ENCODE data around the gene VAT1L.
"Not testable (repeated sequence)": the region's sequence is repeated elsewhere in the genome, so short reads cannot be mapped to it uniquely, and the experiment has no call there.

The VAT1L gene

GRCh38 chr16:77956231-77956630 is 167.9 kb downstream of the VAT1L start:
- no peak for DNase-seq (ENCODE audit: low read depth)

DNA sequence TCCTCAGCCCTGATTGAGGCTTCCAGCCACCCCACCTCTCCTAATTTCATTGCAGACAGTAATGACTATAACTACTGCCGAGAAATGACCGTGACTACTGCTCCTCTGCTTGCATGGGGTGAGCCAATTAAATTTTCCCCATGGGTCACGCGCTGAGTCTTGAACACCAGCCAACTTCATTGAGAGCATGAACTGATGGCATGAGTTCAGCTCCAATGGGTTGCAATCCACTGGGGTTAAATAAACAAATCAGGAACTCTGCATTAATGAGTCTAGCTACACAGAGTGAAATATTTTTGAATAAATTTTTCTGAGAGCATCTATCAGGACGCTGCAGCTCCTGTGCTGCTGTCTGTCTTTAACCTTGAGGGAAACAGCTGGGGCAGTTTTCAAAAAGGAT is 172.4 kb downstream of the VAT1L start:
- no peak for DNase-seq (ENCODE audit: low read depth)

DNA sequence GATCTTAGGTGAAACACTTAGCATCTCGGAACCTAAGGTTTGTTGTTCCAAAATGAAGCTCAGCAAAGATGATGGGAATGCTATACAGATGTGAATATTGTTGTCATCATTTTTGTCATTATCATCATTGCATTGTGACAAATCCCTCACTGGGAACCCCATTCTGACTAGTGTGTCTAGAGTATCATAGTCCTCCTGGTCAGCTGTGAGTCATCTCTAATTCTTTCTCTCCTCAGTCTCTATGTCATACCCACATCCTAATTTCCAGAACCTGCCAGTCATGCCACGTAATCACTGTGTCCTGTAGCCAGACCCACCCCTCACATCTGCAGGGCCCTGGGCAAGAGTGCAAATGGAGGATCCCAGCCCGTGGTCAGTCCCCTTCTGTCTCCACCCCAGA is 173.4 kb downstream of the VAT1L start:
- DNase-seq (ENCODE audit: low read depth), result no peak

DNA sequence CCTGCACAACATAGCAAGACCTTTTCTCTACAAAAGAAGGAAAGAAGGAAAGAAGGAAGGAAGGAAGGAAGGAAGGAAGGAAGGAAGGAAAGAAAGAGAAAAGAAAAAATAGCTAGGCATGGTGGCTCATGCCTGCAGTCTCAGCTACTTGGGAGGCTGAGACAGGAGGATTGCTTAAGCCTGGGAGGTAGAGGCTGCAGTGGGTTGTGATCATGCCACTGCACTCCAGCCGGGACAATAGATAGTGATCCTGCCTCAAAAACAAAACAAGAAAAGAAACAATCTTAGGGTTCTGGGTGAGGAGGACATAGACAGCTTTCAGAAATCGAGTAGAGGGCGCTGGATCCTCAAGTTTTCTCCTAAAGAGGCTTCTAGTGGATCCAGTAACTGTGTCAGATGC is 174.3 kb downstream of the VAT1L start:
- no peak for DNase-seq (ENCODE audit: low read depth)

DNA sequence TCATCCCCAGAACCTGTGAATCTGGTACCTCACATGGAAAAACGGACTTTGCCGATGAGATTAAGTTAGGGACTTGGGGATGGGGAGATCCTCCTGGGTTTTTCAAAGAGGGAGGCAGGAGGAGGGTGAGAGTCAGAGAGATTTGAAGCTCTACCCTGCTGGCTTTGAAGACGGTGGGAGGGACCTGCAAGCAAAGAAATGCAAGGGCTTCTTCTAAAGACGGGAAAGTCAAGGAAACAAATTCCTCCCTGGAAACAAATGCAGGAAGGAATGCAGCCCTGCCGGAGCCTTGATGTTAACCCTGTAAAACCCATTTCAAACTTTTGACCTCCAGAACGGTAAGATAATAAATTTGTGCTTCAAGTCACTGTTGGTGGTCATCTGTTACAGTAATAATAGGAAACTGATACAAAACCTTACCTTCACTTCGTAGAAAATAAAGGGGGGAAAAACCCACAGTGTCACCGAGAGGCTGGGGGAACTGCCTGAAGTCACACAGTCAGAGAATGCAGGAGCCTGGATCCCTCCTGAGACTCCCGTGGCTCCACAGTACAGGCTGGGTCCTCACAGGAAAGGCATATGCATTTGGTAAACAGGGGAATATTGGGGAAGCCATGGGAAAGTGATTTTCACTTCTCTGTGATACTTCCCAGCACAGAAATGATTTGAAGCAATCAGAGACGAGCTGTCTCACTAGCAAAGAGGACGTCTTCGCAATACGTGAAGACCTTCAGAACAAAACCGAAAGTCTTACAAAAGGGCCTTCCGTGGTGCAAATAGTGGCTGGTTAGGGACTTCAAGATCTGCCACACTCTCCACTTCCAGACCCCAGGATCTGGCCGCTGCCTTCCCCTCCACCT is 175.1 kb downstream of the VAT1L start:
- no peak for DNase-seq (ENCODE audit: low read depth)

DNA sequence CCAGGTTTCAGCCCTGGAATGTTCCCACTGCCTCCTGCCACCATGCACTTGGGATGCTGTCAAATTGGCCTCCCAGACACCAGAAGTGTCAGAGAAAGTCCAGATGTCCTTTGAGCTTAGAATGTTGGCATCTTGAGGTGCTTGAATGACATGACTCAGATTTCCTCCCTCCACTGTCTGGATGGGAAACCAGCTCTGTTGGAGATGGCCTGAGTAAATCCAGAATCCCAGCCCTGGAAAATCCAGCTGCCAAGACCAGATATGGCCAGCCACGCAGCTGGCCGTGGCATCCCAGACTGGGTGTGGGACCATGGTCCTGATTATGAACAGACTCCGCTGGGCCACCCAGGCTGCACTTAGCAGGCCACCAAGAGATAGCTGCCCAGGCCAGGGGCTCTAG is 177.0 kb downstream of the VAT1L start:
- no peak for DNase-seq (ENCODE audit: low read depth)

DNA sequence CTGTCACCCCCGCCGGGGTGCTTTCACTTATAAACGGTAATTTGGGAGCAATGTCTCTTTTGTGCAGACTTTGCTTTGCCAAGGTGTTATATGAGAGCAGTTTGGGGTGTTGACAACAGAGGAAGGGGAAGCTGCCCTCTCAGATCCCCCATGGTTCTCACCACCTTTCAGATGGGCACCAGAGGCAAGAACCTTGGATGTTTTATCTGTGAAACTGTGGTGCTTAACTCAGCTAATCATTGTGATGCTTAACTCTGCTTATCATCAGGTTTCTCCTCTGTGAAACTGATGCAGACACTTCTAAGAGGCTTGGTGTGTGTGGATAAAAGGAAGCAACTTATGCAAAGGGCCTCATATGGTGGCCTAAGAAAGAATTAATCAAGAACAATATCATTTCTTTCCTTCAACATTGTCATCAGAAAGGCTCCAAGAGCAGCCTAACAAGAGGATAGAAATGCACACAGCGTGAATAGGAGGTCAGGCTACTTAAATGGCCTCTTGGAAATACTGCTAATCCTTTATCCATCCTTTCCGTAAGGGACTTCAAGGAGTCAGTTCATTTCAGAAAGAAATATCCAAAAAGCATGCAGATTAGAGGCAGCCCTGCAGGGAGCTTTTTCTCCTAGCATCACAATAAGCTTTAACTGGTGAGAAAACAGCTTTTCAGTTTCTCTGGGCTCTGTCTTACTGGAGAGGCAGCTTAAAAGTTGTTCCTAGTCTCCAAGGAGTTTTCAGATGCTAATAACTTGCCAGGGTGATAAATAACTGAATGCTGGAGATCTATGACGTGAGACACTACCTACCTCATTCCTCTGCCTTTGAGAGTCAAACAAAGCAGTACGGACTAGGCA is 178.9 kb downstream of the VAT1L start:
- no peak for DNase-seq (ENCODE audit: low read depth)

GRCh38 chr16:77969861-77970260 is 181.5 kb downstream of the VAT1L start:
- no peak for DNase-seq (ENCODE audit: low read depth)

GRCh38 chr16:77970371-77970770 is 182.0 kb downstream of the VAT1L start:
- DNase-seq (ENCODE audit: low read depth), result no peak

DNA sequence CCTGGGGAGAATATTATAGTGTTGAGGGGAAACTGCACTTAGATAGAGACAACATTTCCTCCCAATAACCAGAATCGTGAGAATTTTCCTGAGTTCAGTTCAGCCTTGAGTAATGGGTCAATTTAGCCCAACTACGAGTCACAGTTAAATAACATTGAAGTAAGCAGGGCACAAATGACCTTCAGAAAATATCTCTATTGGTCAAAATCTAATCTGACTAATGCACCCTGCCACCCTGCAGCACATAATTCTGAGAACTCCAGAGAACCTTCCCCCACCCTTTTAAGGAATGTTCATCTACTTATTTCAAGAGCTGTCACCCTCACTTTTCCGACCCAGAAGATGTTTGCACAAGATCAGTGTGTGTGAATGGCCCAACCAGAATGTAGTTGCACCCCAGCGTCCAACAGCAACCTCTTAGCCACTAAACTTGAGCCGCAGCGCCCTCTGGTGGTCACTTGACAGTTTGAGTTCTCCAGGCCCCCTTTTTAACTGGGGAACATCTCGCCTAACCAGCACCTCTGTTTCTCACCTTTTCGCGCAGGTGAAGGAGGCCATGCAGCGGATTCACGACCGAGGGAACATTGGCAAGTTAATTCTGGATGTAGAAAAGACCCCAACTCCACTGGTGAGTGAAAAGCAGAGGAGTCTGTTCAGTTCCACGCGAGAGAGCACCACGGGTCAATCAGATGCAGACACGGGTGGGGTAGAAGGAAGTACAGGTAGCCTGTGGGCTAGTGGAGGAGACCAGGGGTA is 183.1 kb downstream of the VAT1L start:
- peak; percentile 62 for DNase-seq (ENCODE audit: low read depth)

DNA sequence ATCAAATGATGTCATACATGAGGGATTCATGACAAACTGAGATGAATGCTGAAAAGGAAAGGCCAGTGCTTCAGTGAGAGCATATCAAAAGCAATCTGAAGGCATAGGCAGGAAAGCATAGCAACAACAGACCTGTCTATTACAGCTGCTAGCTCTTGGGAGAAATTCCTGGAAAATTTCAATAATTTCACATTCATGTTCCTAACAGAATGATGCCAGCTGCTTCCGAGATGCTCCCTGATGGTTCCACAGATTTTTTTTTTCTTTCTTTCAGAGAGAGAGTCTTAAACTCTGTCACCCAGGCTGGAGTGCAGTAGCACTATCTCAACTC is 183.7 kb downstream of the VAT1L start:
- no peak for DNase-seq (ENCODE audit: low read depth)

DNA sequence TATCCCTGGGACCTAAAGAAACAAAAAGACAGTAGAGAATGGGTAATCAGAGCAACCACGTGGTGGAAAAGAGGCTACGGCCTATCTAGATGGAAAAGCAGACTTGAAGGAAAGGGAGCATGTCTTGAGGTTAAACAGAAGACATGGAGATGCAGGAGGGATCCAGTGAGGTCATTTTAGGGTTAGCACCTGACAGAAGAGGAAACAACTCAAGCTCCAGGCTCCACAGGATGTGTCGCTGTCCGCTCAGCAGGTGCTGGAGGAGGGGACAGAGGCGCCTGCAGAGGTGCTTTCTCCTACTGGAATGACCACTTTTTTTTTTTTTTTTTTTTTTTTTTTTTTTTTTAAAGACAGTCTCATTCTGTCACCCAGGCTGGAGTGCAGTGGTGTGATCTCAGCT is 186.5 kb downstream of the VAT1L start:
- DNase-seq (ENCODE audit: low read depth), result no peak

GRCh38 chr16:77975942-77976341 is 187.6 kb downstream of the VAT1L start:
- DNase-seq (ENCODE audit: low read depth), result no peak

DNA sequence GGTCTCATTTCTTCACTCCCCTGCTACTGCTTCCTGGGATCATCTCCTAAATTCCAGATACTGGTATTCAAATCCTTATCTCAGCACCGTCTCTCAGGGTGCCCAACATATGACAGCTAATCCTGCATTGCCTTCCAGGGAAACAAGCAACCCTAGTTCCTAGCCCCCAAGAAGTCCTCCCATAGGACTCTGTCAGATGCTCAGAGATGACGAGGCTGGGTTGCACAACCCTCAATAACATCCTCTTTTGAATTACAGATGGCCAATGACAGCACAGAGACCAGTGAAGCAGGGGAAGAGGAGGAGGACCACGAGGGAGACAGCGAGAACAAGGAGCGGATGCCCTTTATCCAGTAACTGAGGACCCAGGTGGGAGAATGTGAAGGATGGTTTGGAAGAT is 189.0 kb downstream of the VAT1L start:
- DNase-seq (ENCODE audit: low read depth), result no peak

- DNase-seq (ENCODE audit: low read depth), result no peak
Observed at GRCh38 chr16:77985111-77985510, 196.7 kb downstream of the VAT1L start.

DNA sequence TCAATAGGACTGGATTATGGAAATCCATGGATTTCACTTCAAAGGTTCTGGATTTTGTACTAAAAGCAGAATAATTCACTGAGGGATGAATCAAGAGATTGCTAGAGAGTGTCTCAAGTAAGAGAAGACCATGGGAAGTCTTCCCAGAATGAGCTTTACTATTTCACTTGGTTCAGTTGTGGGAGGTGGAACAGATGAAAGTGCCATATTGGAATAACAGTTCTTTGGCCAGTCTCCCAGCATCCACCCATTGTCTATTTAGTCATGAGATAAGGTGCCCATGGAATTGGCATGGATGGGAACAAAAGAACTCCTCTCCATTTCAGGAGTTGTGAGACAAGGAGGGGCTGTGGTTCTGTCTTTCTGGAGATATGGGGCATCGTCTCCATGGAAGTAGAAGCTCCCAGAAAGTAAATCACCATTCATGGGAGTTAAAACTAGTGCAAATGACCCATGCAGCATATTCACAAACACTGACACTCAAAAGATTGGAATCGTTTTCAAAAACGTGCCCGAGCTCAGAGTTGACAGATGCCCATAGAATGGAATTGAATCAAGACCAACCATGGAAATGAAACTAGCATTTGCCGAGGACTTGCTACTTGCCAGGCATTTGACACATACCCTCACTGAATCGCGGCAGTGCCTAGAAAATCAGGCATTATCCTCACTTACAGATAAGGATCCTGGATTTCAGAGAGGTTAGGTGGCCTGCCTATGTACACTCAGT is 197.8 kb downstream of the VAT1L start:
- DNase-seq (ENCODE audit: low read depth), result no peak

- no peak for DNase-seq (ENCODE audit: low read depth)
Observed at GRCh38 chr16:77987810-77988209, 199.4 kb downstream of the VAT1L start.

GRCh38 chr16:77989846-77990245 is 201.5 kb downstream of the VAT1L start:
- DNase-seq (ENCODE audit: low read depth), result no peak

GRCh38 chr16:77991701-77992100 is 203.3 kb downstream of the VAT1L start:
- DNase-seq (ENCODE audit: low read depth), result no peak

GRCh38 chr16:77992381-77992780 is 204.0 kb downstream of the VAT1L start:
- DNase-seq (ENCODE audit: low read depth), result not testable (repeated sequence)

DNA sequence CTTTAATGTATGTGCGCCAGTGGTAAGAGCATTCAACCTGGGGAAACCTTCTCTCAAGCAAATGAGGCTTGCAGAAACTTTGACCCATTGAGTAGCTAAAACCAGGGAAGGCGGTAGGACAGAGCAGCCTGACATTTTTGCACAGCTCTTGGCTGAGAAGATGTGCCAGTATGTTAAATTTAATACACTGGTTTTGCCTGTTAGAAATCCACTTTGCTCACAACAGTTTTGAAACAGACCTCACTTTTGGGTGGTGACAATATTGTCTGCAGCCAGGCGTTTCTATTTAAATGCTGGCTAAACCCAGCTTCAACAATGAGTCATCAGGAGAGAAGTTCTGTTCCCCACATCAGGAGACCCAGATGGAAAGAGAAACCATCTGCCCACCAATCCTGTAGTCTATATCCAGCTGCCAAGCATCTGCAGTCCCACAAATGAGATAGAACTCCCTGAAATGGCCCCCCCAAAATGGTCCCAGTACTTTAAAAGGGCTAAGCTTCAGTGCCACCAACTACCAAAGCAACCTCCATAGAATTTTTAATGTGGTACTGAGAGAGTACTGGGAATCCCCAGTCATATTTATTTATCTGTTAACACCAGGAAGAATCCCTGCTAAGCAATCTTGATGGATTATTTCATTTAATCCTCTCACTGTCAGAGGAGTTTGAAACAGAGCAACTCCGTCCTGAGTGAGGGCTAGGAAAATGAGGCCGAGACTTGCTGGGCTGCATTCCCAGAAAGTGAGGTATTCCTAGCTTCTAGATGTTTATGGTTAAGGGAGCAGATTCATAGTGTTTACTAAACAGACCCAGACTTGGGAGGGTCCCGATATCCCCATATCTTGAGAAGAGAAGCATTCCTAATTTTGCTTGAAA is 205.0 kb downstream of the VAT1L start:
- DNase-seq (ENCODE audit: low read depth), result no peak
